Neural cell (in vitro differentiated cells): ENCODE results near the gene SLC8A1.

ENCODE experiments used
- CTCF ChIP-seq: fragments of 450-650 bp; IDR thresholded peaks from 2 replicates; pipeline ENCODE4 v1.5.1; 2014; ENCODE audit warnings: antibody characterized with exemption, mild to moderate bottlenecking, moderate library complexity; ENCODE audit not compliant: poor library complexity, severe bottlenecking
- EP300 ChIP-seq: fragments of 450-650 bp; conservative IDR thresholded peaks from 2 replicates; pipeline ENCODE4 v1.6.1; 2014; ENCODE audit warnings: antibody characterized with exemption, mild to moderate bottlenecking, moderate library complexity; ENCODE audit not compliant: poor library complexity, severe bottlenecking

GRCh38 chr2:40450796-40451430 lies 977 bp downstream of the SLC8A1 start:
- TF ChIP-seq CTCF (no peak), EP300 (no peak)
